ENCODE data around the gene PHF21B. TPM values are rescaled to one million over a fixed set of nuclear protein-coding genes. Genes with fewer than 3 reads are reported as not detected.

Gene PHF21B
- total RNA-seq, 1 donor from 2014 or later: 0.35 TPM

DNA sequence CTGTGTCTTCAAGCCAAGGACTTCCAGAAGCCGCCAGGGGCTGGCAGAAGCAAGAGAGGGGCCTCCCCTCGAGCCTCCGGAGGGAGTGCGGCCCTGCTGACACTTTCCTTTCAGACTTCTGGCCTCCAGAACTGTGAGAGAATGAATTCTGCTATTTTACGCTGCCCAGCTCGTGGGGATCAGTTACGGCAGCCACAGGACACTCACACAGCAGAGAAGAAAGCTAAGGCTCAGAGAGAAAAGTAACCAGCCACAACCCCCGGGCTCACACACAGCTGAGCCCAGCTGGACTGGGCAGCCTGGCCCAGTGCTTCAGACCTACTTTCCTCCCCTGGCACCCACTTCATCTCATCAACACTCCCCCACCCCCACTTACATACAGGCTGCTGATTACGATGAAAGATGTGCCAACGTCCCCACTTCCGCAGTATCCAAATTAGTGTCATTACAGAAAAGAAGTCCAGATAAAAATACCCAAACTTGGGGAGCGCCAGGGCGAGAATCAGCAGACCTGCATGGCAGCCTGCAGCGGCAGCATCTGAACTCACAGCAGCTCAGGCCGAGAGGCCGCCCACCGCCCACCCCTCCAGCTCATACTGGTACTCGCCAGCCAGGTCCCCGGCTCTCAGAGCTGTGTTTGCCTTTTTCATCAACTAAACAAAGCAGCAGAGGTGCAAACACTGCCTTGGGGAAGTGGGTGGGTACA is 15.3 kb downstream of the PHF21B start:
- DNase-seq (no peak), ATAC-seq (no peak)
- intact Hi-C loops (cut with micrococcal nuclease): no loop called here

DNA sequence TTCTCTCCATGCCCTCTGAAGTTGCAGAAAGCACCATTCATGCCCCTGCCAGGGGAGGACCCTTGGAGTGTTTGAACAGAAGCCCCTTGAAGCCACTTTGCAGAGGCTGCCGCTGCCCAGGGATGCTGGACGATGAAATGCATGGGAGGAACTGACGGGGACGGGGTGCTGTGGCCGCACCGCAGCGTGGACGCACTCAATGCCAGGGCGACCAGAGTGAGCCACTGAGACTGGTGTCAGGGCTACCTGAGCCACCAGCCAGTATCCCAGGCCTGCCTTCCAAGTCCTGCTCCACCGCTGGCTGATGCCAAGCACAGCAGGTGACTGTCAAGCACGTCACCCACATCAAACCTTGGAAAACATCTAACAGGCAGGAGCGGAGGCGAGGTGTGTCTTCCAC is 17.6 kb downstream of the PHF21B start:
- intact Hi-C loops (cut with micrococcal nuclease): no loop called here
- DNase-seq (no peak), ATAC-seq (no peak)

DNA sequence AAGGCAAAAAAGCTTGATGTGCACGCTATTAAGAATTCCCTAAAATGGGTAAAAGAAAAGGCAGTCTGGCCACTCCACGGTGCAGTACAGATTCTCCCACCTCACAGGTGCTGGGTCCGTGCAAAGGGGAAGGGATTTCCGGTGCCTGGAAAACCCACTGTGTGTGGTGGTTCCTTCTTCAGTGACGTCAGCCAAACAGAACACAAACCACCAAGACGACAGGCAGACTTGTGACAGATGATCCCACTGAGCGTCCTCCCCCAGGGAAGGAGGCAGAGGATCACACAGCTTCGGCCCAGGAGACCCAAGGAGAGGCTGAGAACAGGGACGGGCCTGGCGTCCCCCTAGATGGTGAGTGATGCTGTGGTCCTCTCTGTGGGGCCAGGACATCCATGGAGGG is 18.6 kb downstream of the PHF21B start:
- intact Hi-C loops (cut with micrococcal nuclease): no loop called here
- DNase-seq (no peak), ATAC-seq (no peak)

DNA sequence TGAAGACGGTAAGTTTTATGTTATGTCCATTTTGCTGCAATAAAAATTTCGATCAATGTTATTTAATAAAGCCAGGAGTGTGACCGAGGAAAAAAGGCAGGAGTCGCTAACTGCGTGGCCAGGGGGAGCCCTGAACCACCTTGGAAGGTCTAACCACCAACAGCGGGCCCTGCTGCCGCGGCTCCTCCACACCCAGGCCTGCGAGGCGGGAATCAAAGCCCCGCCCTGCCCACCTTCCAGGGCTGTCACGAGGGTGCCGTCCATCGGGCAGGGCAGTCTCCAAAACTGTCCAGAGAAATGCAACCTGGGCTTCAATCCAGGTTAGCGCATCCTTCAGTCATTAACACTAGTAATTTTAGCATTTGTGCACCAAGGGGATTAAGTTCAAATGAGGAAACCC is 19.0 kb downstream of the PHF21B start:
- intact Hi-C loops (cut with micrococcal nuclease): no loop called here

DNA sequence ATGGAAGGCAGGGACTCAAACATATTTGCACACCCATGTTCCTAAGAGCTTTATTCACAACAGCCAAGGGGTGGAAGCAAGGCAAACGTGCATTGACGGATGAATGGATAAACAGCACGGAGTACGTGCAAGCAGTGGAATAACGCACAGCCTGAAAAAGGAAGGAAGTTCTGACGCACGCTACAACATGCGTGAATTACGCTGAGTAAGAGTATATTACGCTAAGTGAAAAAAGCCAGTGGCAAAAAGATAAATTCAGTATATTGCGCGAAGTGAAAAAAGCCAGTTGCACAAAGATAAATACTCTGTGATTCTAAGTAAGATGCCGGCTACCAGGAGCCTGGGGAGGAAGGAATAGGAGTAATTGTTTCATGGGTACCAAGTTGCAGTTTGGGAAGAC is 19.5 kb downstream of the PHF21B start:
- ATAC-seq: no peak
- intact Hi-C loops (cut with micrococcal nuclease): no loop called here
- DNase-seq: no peak

More for the DNA sequence above, 19.0 kb downstream of the PHF21B start:
- ATAC-seq: no peak
- no peak for DNase-seq

DNA sequence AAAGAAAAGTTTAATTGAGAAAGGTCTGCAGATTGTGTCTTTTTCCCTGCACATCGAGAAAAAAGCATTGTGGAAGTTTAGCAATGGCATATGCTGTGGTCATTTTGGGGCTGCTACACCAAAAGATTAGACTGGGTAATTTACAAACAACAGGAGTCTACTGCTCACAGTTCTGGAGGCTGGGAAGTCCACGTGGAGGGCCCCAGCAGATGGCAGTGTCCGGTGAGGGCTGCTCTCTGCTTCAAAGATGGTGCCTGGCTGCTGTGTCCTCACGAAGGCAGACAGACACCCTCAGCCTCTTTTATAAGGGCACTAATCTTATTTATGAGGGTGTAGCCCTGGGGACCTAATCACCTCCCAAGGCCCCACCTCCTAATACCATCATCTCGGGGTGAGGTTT is 21.1 kb downstream of the PHF21B start:
- no peak for DNase-seq
- intact Hi-C loops (cut with micrococcal nuclease): no loop called here

DNA sequence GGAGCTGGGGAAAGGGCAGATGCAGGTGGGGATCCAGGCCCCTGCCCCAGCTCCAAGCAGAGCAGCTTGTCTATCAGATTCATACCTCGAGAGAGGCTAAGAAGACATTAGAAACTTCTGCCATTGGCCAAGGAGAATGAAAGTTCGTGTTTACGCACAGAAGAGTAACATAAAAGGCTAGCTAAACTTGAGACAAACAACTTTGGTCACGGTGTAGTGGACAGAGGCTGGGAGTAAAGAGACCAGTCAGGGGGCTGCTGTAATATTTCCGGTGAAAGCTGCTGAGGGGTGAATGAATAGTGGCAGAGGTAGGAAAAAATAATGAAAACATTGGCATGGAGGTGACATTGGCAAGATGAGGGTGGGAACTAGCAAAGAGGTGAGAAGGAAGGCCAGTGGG is 22.9 kb downstream of the PHF21B start:
- ATAC-seq: no peak
- intact Hi-C loops (cut with micrococcal nuclease): no loop called here
- no peak for DNase-seq

More for the DNA sequence above, 21.1 kb downstream of the PHF21B start:
- ATAC-seq: no peak

DNA sequence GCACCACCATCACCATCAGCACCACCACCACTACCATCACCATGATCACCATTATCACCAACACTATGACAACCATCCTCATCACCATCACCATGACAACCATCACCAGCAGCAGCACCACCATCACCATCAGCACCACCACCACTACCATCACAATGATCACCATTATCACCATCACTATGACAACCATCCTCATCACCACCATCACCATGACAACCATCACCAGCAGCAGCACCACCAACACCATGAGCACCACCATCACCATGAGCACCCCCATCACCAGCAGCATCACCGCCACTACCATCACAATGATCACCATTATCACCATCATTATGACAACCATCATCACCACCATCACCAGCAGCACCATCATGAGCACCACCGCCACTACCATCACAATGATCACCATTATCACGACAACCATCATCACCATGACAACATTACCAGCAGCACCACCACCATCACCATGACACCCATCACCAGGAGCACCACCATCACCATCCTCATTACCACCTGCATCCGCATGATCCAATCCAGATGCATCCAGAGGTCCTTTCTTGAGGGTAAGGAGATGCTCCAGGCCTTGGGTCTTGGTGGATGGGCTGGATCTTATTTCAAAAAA is 23.8 kb downstream of the PHF21B start:
- ATAC-seq: no peak
- no peak for DNase-seq
- intact Hi-C loops (cut with micrococcal nuclease): no loop called here

DNA sequence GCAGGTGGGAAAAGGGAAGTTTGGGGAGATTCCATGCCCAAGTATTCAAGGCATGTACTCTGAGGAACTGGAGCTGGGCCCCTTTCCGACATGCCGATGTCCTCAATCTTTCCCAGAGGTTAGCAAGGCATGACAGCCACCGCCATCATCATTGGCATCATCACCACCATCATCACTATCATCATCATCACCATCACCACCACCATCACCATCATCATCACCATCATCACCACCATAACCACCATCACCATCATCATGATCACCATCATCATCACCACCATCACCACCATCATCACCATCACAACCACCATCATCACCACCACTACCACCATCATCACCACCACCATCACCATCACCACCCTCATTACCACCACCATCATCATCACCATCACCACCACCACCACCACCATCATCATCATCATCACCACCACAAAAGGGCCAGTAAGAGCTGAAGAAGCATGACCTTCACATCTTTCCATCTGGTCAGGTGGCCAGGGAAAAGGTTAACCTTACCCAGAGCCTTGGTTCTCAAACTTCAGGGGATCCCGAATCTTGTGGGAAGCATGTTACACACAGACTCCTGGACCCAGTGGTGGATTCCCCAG is 25.8 kb downstream of the PHF21B start:
- ATAC-seq: no peak
- DNase-seq: no peak
- intact Hi-C loops (cut with micrococcal nuclease): no loop called here

DNA sequence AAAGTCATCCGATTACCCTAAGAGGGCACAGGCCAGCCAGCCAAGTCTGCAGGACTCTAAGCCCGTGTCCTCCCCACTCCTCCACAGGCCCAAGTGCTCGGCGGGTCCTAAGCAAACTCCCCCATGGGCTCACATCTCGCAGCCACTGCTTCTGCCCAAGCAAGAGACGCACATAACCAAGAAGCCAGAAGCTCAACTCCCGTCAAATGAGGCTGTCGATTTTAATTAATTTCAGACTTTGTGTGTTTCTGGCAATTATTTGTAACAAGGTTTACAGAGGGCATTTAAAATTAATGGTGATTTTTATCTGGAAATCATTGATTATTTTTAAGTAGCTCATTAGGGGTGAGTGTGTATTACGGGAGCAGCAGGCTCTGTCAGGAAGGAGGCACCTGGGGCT is 27.4 kb downstream of the PHF21B start:
- DNase-seq (no peak), ATAC-seq (no peak)
- intact Hi-C loops (cut with micrococcal nuclease): no loop called here

DNA sequence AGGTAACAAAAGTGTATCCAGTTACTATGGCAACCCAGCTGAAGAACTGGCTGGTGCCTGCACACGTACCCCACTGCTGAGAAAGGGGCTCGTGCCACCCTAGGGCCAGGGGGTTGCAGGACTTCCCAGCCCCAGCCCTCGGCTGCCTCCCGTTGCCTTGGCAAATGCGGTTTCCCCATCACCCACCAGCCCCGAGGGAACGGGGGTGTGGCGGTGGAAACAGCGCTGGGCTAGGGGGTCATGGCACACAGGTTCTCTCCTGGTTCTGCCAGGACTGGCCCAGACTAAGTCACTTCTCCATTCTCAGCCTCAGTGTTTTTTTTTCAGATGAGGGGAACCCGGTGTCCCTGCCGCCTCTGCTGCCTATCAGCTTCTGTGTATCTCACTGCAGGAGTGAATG is 27.9 kb downstream of the PHF21B start:
- intact Hi-C loops (cut with micrococcal nuclease): no loop called here
- no peak for DNase-seq
- no peak for ATAC-seq

DNA sequence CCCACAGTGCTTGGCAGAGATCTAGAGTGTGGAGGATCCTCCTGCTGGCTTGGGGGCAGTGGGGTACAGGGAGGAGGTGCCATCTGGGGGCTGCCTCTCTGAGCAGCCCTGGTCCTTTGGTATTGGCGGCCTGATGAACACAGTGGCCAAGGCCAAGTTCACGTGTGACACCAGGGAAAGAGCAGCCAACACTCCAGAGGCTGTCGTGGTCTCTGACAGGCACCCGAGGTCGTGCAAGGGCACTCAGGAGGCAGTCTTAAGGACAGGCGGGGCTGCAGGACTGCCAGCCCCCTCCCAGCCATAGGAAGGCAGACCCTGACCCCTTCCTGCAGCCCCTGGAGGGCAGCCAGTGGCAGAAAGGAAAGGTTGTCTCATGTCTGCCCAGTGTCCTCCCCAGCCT is 30.7 kb downstream of the PHF21B start:
- intact Hi-C loops (cut with micrococcal nuclease): no loop called here
- DNase-seq (no peak), ATAC-seq (no peak)

DNA sequence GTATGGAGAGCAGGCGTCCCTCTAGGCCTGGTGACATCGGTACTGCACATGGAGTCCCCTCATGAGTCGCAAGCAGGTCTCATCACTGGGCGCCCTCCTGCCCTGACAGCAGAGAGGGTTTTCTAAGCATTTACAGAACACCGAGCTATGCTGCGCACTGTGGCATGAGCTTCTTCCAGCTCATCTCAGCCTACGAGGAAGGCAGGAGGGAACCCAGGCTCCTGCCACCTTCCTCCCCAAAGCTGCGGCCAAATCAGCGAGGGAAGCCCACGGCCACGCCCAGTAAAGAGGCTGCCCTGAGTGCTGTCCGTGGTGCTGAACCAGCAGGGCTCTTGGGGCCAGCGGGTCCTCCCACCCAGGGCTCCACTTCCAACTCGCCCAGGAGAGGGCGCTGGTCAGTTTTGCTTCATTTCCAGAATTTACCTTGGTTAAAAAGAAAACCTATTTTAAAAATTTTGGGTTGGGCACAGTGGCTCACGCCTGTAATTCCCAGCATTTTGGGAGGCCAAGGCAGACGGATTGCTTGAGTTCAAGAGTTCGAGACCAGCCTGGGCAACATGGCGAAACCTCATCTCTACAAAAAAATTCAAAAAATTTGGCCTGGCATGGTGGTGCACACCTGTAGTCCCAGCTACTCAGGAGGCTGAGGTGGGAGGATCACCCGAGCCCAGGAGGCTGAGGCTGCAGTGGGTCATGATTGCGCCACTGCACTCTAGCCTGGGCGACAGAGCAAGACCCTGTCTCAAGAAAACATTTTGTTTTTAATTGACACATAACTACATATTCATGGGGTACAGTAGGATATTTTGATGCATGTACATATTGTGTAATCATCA is 34.2 kb downstream of the PHF21B start:
- peak; percentile 85 for DNase-seq
- intact Hi-C loops (cut with micrococcal nuclease): no loop called here
- peak; percentile 92 for ATAC-seq

DNA sequence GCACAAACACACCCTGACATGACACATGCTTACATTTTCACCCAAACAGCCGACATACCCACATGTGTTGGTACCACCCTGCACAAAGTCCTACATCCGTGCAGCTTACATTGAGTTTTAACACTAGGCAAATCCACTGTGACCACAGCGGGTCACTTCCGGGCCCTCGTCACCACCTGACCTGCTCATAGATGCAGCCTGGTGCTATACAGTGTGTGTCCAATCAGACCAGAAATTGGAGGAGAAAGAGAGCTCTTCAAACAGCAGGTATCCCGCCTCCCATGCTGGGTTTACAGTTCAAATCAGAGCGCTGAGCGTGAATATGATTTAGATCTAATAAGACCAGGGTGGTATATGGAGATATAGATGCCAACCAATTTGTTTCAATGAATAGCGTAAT is 35.4 kb downstream of the PHF21B start:
- intact Hi-C loops (cut with micrococcal nuclease): no loop called here
- no peak for ATAC-seq
- no peak for DNase-seq

DNA sequence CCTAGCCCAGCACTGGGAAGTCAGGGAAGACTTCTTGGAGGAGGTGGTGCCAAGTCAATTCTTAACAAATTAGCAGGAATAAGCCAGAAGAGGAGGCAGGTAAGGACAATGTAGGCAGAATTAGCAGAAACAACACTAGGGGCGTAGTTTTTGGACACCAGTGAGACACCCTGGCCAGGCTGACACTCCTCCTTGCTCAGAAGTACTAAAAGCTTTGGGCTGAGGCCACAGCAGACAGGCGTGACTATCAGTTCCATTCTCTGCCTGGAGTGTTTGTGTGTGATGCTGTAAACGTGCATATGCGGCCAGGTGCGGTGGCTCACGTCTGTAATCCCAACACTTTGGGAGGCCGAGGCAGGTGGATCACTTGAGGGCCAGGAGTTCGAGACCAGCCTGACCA is 36.0 kb downstream of the PHF21B start:
- ATAC-seq (no peak), DNase-seq (no peak)
- intact Hi-C loops (cut with micrococcal nuclease): no loop called here

DNA sequence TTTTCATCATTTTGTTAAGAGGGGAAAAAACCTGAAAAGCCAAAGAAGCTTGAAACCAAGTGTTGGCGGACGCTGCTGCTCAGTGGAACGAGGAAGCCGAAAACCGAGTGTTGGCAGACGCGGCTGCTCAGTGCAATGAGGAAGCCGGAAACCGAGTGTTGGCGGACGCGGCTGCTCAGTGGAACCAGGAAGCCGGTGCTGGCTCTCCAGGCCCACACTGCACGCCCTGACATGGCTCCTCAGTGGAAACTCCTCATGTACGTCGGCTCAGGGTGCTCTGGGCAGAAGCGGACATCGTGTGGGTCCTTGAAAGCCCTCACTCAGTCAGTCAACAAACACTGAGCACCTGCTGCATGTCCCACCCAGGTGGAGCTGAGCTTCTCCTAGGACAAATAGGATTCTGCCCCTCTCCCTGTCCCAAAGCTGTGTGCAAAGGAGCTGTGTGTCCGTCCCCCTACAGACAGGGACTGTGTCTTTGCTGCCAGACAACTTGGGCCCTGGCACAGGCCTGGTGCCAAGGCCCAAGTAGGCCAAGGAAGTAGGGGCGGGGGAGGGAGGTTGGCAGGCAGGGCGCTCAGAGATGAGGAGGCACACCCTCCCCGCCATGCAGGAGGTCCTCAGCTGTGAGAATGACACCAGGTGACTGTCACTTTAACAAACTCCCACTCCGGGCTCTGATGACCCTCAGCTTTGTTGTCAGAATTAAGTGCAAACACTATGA is 37.3 kb downstream of the PHF21B start:
- intact Hi-C loops (cut with micrococcal nuclease): no loop called here
- no peak for ATAC-seq
- no peak for DNase-seq

DNA sequence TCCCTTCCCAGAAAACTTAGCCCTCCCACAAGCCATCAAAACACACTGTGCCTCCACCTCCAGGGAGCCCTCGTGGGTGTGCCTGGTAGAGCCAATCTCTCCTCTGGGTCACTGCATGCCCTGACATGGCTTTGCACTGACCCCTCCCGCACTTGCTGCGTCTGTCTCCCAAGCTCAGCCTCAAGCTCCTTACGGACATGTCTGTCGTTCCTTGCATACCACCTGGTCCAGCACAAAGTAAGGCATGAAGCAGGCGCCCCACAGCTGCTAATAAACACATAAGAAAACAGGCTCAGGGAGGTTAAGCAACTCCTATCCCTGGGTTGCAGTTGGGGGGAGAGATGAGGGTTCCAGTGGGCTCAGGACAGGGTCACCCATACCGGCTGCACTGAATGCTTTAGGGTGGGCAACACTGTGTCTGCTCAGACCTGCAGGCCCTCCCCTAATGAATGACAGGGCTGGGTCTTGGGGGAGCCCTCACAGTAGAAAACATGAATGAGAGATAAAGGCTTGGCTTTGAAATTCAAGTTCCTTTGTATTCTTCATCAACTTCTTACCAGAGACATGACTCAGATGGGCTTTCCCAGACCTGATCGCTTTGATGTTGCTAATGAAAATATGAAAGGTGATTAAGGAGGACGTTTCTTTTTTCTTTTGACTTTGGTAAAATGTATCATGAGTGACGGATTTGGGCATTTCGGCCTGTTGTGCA is 38.0 kb downstream of the PHF21B start:
- intact Hi-C loops (cut with micrococcal nuclease): no loop called here
- ATAC-seq (no peak), DNase-seq (no peak)

DNA sequence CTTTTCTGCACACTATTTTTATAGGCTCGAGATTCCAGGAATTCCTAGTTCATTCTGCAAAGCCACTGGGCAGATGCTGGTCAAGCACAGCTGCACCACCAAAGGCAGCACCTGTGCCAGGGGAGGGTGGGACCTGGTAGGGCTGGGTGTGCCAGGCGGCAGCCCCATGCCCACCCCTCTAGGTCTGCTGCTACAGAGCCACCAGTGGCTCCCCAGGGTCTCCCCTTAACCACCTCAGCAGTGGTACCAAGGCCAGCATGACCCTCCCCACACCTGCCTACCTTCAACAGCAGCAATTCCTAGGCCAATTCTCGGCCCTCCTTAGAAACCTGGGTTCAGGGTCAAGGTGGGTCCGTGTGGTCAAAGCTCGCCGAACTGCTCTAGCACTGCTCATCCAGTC is 39.5 kb downstream of the PHF21B start:
- no peak for DNase-seq
- ATAC-seq: no peak
- intact Hi-C loops (cut with micrococcal nuclease): no loop called here

DNA sequence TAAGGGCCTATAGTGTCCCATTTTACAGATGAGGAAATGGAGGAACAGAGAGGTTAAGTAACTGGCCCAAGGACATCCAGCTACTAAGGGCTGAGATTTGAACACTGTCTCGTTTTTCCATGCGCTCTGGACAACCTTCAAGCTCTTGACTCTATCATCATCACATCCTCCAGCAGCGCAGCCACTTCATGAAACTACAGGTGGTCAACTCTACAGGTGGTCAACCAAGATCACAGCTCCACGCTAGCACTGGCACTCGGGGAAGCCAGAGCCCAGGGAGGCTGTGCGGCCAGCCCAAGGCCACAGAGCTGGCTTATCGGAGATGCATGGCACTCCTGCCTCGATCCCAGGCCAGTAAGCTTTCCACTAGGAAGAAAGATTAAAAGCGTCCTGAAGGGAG is 40.0 kb downstream of the PHF21B start:
- ATAC-seq (no peak), DNase-seq (no peak)
- intact Hi-C loops (cut with micrococcal nuclease): no loop called here

Data from left ventricle myocardium superior (tissue), 1 donor.